HG03103 (cell line): ENCODE data around the gene ANKRD33B.

Experiments
- ATAC-seq: cut with Tn5 transposase; IDR thresholded peaks from one replicate; pipeline ENCODE4 v1.9.1; 2021; ENCODE audit warnings: low read depth; ENCODE audit not compliant: unreplicated experiment

ANKRD33B gene

DNA sequence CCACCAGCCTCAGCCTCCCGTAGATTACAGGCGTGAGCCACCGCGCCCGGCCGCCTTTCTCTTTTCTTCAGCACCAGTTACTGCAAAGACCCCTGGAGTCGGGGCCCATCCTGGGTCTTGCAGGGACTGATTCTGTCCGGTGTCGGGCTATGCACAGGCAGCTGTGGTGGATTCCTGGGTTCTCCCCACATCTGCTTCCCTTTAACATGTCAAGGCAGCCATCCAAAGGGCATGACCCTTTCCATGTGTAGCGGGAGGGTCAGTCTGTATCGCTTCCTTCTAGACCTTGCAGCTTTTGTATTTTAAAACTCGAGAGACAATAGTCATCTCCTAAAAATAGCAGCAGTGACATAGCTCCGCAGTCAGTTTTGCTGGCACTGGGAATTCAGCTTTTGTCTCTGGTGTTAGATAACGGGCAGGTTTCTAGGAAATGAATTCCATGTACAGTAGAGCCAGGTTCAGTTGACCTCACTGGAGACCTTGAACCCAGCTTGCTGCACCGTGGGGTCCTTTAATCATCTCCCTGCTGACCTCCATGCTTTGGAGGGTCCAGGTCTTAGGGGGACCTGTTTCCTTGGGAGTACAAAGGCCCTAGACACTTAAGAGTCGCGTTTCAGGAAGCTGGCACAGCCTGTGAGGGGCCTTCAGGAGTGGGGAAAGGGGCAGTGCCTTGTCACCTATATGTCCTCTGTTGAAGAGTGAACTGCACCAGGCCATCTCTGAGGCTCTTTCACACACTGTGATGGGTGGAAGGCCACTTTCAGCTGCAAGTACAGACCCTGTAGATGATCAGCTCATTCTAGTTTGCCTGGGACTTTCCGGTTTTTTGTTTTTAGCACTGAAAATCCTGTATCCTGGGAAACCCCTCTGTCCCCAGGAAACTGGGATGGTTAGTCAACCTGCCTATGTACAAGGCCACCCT is 13.8 kb downstream of the ANKRD33B start:
- ATAC-seq, result no peak

DNA sequence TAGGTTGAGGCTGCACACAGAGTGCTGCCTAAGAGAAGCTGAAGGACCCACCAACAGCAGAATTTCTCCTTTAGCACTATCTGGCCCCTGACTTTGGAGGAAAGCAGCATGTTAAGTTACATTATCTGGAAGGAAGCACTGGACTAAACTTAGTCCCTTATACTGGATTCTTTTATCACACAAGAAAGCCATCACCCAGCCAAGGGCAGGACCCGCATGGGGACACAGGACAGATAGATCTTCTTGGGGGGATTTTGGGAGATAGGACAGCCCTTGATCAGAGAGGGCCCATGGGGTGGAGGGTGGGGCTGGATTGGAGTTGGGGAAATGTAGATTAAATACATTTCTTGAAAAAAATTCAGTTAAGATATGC is 14.4 kb downstream of the ANKRD33B start:
- no peak for ATAC-seq

DNA sequence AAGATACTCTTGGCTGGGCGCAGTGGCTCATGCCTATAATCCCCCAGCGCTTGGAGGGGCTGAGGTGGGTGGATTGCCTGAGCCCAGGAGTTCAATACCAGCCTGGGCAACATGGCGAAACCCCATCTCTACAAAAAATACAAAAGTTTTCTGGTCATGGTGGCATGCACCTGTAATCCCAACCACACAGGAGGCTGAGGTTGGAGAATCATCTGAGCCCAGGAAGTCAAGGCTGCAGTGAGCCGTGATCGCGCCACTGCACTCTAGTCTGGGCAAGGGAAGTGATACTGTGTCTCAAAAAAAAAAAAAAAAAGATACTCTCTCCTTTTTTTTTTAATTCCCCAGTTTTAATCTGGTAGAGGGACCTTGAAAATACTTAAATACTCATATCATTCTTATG is 15.0 kb downstream of the ANKRD33B start:
- peak; percentile 50 for ATAC-seq

DNA sequence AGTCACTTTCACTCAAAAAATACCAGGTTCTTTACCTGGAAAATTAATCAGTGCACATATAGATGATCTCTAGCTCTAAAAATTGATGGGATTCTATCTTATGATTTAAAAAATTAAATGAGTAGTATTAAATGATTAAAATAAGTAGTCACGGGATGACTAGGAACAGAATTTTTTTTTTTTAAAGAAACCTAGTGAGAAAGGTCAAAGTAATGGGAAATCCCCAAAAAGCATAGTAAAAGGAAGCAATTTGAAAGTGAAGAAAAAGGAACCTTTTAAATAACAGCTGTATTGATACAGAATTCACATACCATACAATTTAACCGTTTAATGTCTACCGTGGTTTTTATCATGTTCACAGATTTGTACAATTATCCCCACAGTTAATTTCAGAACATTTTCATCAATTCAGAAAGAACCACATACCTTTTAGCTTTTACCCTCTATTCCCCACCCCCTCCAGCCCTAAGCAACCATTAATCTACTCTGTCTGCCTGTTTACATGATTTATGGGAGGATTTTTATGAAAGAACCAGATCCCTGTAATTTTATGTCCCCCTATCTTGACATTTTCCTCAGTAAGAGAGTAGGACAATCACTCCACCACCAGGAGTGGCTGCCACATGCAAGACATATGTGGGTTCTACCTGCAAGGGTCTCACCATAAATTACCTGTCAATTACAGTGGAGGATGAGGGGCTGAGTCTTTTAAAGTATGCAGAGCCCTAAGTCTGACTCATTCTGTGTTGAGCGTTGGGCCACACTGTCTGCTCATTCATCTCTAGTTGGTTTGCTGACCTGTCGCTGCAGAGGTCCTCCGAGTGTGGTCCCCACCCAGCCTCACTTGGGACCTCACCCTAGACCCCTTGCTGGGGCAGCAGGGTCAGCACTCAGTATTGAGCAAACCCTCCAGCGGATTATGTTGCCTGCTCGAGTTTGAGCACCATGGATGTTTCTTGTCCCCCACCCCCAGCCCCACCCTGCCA is 16.0 kb downstream of the ANKRD33B start:
- ATAC-seq, result peak; percentile 31

DNA sequence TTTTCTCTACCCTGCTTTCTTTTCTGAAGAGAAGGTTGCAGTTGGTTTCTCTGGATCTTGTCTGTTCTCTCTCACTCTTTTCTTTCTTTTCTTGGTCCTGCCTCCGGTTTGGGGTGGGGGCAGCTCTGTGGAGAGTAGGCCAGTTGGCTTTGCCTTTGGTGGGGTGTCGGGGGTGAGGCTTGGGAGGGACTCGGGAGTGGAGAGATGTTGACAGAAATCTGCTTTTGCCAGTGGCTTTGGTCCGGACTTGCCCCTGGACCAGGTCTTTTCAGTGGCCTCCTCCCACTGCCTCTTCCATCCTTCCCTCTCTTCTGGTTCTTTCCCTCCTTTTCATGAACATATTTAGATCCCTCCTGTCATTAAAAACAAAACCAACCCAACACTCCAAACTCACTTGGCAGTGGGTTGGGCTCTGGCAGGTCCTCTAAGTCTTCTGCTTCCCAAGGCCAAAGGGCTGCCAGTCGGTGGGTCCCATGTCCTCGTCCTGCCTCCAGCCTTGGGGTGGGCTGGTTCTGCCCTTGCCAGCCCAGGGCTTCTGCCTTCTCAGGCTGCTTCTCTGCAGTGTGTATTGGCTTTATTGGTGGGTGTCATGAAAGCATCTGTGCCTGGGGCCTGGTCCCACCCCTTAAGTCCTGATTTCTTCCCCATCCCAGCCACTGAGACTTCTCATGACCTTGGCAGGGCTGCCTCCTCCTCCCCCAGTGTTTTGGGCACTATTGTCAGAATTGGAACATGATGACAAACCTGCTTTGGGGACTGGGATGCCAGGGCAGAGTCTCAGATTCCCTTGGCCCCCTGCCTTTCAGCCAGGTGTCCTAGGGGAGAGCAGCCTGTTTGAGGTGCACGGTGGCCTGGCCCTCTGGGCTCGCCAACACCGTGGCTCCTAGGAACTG is 16.9 kb downstream of the ANKRD33B start:
- no peak for ATAC-seq

DNA sequence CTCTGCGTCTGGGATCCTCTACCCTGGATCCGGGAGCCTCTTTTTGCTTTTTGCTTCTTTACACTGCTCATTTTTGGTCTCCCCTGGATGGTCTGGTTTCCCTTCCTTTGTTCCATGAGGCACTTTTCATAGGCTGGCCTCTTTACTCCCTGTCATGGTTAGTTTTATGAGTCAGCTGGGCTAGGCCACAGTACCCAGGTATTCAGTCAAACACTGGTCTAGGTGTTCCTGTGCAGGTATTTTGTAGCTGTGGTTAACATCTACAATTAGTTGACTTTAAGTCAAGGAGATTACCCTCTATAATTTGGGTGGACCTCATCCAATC is 17.5 kb downstream of the ANKRD33B start:
- ATAC-seq, result no peak

DNA sequence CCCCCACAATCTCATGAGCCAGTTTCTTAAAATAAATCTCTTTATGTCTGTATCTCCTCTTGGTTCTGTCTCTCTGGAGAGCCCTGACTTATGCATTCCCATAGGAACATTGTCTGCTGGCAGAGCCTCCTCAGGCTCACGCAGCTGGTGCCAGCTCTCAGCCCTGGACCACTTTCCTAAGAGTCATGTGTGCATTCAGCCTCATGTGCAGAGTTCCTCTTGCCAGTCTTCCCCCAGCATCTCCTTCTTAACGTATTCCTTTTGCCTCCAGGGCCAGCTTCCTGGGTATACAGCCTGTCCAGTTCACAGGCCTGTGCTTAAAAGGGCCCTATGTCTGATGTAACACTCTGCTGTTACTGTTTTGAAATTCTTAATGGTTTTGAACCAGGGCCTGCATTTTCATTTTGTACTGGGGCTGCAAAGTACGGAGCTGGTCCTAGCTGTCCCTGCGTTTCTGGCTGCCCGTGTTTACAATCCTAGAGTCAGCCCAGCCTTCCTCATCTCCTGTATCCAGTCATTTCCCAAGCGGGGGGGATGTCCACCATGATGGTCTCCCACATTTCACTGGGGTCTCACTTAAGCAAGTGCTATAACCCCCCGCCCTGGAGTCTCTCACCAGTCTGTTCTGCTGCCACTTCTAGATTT is 18.1 kb downstream of the ANKRD33B start:
- ATAC-seq, result no peak

DNA sequence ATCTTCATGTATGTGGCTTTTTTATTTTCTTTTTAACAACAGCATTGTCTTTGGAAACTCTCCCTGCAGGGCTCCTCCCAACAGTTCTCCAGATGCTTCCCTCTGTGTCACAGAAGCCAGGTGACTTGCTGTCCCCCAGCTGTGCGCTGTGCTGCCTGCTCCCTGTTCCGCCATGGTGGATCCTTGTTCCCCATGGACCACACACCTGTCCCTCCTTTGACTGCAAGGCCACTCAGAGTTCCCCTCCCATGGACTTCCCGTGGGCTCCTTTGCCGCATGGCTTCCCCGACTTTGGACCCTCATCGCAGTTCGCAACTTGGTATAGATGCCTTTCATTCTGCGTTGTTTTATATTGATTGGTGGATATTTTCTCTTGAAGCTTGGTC is 18.6 kb downstream of the ANKRD33B start:
- ATAC-seq, result no peak

DNA sequence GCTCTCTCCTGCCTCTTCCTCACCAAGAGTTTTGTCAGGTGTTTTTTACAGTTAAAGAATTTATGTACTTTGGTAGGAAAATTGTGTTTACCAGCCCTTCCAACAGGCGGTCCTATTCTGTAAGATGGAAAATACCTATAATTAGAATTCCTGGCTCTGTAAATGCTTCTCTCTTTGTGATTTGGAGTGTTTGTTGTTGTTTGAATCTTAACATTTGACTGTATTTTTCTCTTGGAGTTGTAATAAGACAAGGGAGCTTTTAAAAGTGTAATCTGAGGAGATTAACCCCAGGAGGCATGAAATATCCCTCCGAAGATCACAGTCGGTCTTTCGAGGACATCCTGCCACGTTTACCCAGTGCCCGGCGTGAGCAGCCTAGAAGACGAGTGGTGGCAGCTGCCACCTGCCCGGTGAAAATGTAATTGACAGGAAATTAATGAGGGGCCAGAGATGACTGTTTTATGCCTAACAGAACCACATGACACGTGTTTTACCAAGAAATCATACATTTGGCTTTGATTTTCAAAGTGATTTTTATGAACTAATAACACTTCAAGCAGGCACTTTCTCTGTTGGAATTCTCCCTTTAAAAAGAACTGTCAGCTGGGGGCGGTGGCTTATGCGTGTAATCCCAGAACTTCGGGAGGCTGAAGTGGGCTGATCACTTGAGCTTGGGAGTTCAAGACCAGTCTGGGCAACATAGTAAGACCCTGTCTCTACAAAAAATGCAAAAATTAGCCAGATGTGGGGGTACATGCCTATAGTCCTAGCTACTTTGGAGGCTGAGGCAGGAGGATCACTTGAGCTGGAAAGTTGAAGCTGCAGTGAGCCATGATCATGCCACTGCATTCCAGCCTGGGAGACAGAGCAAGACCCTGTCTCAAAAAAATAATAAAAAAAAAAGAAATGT is 20.0 kb downstream of the ANKRD33B start:
- no peak for ATAC-seq

DNA sequence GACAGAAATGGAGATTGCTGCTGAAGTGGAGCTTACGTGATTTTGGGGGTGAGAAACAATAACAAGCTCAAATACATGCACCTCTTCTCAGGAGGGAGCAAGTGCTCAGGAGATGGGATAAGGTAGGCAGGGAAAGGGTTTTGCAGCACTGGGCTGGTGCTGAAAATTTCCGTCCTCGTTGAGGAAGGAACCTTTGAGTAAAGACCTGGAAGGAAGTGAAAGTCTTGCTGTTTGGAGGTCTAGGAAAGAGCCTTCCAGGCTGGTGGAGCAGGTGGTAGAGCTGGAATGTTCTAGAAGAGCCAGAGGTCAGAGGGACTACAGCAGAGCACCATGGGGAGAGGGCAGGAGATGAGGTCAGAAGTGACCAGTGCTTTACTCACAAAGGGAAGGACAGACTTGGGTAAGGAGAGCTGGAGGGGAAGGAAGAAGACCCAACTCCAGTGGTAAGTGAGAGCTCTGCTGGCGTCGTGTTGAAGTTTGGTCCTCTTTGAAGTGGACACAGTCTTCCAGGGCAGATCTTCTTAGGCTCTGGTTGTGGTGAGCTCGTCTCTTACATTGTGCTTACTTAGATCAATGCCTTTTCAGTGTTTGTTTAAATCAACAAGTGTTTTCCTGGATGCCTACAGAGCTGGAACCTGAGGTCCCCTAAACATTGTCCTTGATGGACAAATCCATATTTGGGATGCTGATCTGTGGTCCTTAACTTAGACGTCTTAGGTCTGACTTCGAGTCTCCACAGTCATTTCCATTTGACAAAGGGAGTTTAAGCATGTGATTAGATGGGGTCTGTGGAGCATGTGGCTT is 21.0 kb downstream of the ANKRD33B start:
- ATAC-seq, result no peak

DNA sequence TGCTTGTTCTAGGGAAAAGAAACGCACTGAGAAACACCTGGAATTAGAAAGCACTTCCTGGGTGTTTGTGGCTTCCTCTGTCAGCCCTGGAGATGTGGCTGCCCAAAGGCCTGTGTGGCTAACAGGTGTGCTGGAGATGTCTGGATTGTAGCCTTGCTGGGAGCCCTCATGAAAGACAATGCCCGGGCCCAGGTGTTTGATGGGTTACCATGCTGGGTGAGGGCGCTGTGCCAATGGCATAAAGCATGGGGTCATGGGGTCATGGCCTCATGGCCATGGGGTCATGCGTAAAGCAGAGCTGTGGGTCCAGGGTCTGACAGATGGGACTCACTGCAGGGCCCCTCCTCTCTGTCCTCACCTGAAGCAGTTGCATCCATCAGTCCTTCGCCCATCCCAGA is 21.6 kb downstream of the ANKRD33B start:
- ATAC-seq, result no peak

DNA sequence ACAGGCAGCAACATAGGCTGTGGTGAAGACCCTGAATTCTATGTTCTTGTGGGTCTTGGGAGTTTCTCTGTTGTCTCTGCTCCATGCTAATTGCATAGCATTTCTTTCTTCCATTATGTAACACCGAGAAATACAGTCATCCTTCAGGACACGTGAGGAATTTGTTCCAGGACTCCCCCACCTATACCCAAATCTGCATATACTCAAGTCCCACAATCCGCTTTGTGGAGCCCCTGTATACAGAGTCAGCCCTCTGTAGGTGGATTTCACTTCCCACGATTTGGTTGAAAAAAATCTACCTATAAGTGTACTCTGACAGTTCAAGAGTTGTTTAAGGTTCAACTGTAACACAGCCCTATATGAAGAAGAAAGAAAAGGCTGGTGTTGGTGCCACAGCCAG is 22.1 kb downstream of the ANKRD33B start:
- no peak for ATAC-seq

DNA sequence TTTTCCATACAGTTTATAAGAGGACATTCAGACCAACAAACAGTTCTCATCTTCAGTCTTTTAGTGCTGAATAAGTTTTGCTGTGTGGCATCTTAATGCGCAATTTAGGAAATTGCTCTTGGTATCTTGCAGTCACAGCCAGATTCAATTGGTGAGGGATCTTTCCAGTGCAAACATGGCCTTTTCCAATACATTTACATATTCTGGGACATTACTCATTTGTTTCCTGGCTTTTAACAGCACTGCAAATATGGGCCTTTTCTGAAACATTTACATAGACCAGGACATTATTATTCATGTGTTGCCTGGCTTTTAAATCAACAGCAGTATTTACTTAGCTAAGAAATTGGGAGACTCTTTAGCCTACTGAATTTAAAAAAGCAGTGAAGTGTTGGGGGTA is 22.7 kb downstream of the ANKRD33B start:
- ATAC-seq, result no peak

DNA sequence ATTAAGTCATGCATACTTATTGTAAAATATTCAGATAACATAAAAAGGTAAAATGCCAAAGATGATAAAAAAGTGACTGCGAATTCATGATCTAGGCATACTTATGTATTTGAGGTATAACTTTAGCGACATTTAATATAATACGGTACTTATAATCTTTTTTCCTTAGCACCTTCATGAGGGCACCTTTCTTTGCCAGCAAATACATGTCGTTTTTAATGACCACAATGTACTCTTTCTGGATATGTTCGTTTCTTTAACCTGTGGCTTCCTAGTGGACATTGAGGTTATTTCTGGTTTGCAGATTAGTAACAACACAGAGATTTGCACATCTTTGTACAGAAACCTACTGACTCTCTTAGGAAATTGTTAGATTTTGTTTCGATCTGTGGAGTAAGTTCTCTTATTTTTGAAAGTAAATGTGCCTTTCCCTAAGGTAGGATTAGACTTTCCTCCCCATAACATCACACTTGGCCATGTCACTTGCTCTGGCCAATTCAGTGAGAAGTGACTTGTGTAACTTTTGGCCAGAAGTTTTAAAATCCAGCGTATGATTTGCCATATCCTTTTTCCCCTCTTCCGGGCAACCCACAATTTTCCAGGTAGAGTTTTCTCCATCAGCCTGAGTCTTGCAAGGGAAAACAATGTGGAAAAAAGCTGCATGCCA is 24.4 kb downstream of the ANKRD33B start:
- no peak for ATAC-seq

DNA sequence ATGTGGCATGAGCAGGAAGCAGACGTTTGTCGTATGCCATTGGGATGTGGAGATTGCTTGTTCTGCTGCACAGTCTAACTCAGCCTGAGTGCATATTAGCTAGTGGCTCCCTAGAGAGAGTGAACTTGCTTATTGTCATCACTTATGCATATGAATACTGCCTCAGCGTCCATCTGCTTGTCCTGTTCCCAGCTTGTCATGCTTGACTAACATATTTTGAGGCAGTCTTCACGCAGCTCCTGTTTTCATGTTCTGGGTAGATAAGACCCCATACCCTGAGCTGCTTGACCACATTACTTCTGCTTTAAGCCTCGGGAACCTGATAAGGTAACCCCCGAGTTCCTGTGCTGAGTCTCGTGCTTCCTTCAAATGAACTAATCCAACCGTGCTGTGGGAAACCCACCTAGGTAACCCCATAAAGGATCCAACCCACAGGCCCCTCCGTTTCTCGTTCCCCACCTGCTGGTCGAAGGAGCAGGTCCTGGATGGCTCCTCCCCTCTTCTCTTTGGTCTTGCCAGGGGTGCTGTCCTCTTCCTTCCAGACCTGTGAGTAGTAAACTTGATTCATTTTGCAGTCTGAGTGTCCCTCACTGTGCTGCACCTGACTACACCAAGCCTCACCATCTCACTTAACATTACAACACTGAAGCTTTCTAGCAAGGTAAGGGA is 25.0 kb downstream of the ANKRD33B start:
- ATAC-seq, result no peak

DNA sequence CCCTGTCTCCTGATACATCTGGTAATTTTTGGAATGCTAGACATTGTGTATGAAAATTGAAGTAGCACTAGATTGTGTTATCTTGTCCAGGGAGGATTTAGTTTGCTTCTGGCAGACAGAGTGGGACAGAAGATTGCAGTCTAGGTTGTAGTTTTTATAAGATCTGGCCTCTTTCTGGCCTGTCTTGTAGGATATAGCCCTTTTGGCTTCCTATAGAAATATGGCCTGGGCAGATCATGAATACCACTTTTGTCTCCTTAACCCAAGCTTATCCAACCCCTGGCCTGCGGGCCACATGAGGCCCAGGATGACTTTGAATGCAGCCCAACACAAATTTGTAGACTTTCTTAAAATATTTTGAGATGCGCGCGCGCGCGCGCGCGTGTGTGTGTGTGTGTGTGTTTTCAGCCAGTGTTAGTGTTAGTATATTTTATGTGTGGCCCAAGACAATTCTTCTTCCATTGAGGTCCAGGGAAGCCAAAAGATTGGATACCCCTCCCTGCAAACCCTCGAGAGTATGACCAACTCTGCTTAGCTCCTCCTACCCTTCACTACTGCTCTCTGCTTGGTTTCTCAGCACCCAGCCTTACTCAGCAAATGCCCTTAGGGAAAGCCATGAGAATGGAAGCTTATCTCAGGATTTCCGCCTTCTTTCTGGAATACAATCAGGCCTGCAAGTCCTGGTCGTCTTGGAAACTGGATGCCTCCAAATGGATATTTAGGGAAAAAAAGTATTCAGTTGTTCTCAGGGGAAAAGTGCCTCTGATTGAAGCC is 26.5 kb downstream of the ANKRD33B start:
- ATAC-seq, result peak; percentile 41
